ENCODE data around the gene IFNAR1. TPM values are rescaled to one million over a fixed set of nuclear protein-coding genes. Genes with fewer than 3 reads are reported as not detected.

IFNAR1 gene
- 11.6 TPM for polyA plus RNA-seq (2012; ENCODE audit: missing spikeins)

DNA sequence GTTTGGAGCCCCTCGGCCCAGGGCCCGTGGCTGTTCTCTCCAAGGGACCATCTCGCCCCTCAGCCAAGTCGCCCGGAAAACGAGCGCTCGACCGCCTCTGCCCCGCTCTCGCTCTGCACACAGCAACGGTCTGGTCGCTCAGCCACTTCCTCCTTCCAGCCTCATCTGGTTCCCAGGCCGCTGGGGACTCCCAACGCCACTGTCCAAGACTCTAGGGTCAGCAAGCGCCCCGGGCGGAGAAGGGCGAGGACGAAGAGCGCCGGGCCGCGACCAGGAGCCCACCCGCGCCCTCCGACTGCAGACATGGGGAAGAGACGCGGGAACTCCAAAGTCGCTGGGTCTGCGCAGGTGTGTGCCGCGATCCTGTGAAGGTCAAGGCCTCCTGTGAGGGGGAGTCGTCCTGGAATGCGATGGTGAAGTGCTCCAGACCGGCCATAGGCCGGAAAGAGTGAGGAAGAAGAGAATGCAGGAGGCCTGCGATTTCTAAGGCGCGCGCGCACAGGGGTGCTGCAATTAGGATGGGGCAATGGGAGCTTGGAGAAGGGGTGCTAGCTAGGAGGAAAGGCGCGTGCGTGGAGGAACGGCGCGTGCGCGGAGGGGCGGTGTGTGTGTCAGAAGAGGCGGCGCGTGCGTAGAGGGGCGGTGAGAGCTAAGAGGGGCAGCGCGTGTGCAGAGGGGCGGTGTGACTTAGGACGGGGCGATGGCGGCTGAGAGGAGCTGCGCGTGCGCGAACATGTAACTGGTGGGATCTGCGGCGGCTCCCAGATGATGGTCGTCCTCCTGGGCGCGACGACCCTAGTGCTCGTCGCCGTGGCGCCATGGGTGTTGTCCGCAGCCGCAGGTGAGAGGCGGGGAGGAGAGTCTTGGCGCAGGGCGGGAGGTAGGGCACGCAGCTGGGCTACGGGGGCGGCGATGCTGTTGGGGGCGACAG, at the start of gene IFNAR1:
Gene IFNAR1 (plus strand): TSS at position 680 of the 931 bp plus-strand sequence. CDS start 86 bp downstream, at position 766.
- TF ChIP-seq POLR2AphosphoS5 (IDR thresholded peaks at IDR 0.05; ENCODE audit: low read depth, low read length) (peak; percentile 83), TAF1 (IDR thresholded peaks at IDR 0.05; ENCODE audit: borderline replicate concordance, low read depth, low read length) (no peak), POLR2A (IDR thresholded peaks at IDR 0.05; ENCODE audit: low read depth, low read length) (peak; percentile 82)
- DNase-seq (ENCODE audit: insufficient read length) (peak; percentile 79), FAIRE-seq (peak; percentile 100)

DNA sequence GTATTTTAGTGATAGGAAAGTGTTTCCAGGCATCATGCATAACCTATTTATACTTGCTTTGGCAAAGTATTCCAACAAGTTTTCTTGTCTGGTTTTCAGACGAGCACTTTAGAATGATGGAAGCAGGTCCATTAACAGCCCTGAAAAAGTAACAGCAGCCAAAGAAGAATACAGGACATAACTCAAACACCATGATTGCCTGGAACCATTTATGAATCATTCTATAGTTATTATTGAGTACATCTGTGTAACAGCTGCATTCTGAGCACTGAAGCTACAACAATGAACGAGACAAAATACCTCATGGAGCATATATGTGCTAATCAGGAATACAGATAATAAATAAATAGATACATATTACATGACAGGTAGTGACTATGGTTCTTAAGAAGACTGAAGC, 46.0 kb upstream of the IFNAR1 start:
- FAIRE-seq (no peak), DNase-seq (ENCODE audit: insufficient read length) (no peak)
- TF ChIP-seq POLR2A (IDR thresholded peaks at IDR 0.05; ENCODE audit: low read depth, low read length) (no peak), TAF1 (IDR thresholded peaks at IDR 0.05; ENCODE audit: borderline replicate concordance, low read depth, low read length) (no peak), POLR2AphosphoS5 (IDR thresholded peaks at IDR 0.05; ENCODE audit: low read depth, low read length) (no peak)

- no peak for TF ChIP-seq TAF1 (IDR thresholded peaks at IDR 0.05; ENCODE audit: borderline replicate concordance, low read depth, low read length)
- no peak for TF ChIP-seq POLR2A (IDR thresholded peaks at IDR 0.05; ENCODE audit: low read depth, low read length)
- no peak for TF ChIP-seq POLR2AphosphoS5 (IDR thresholded peaks at IDR 0.05; ENCODE audit: low read depth, low read length)
- no peak for DNase-seq (ENCODE audit: insufficient read length)
- no peak for FAIRE-seq
Observed at GRCh38 chr21:33279330-33279820, 45.4 kb upstream of the IFNAR1 start.

DNA sequence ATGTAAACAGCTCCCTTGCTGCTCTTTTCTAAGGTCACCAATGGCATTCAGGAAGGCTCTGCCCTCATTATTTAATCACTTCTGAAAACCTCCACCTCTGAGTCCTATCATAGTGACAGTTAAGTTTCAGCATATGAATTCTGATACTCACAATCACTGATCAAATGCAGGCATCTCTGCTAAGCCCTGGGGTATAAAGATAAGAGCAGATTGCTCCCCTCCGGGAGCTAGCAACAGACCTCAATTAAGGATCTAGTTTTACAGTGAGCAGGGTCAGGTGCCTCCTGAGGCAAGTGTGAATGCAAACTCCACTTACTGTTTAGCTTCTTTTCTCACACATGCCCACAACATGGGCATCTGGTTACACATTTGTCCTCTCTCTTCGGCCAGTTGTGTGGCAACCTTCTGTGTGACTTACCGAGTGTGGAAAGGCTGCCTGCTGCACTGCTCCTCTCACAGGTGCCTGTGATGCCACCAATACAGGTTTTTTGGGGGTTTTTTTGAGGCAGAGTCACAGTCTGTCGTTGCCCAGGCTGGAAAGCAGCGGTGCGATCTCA, 43.6 kb upstream of the IFNAR1 start:
- no peak for FAIRE-seq
- no peak for TF ChIP-seq POLR2AphosphoS5 (IDR thresholded peaks at IDR 0.05; ENCODE audit: low read depth, low read length)
- TF ChIP-seq POLR2A (IDR thresholded peaks at IDR 0.05; ENCODE audit: low read depth, low read length): no peak
- no peak for TF ChIP-seq TAF1 (IDR thresholded peaks at IDR 0.05; ENCODE audit: borderline replicate concordance, low read depth, low read length)
- DNase-seq (ENCODE audit: insufficient read length): no peak

- FAIRE-seq: no peak
- DNase-seq (ENCODE audit: insufficient read length): no peak
- TF ChIP-seq TAF1 (IDR thresholded peaks at IDR 0.05; ENCODE audit: borderline replicate concordance, low read depth, low read length) (no peak), POLR2AphosphoS5 (IDR thresholded peaks at IDR 0.05; ENCODE audit: low read depth, low read length) (no peak), POLR2A (IDR thresholded peaks at IDR 0.05; ENCODE audit: low read depth, low read length) (no peak)
Observed at GRCh38 chr21:33283203-33283602, 41.6 kb upstream of the IFNAR1 start.

DNA sequence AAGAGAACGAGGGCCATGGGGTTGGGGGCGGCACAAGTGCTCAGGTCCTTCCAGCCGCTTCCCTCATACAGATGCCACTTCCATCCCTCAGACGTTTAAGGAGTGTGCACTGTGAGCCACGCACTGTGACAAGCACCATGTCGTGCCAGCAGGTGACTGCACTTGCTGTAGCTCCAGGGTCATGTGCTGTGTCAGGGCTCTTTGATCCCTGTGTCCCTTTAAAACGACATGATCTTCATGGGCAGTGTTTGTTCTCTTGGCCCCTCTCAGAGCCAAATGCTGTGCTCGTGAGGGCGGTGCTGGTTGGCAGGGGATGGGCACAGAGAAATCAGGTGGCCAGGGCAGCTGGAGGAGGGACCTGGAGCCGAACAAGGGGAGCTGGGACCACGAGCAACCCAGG, 38.7 kb upstream of the IFNAR1 start:
- FAIRE-seq (no peak), DNase-seq (ENCODE audit: insufficient read length) (no peak)
- TF ChIP-seq POLR2A (IDR thresholded peaks at IDR 0.05; ENCODE audit: low read depth, low read length): no peak
- no peak for TF ChIP-seq TAF1 (IDR thresholded peaks at IDR 0.05; ENCODE audit: borderline replicate concordance, low read depth, low read length)
- no peak for TF ChIP-seq POLR2AphosphoS5 (IDR thresholded peaks at IDR 0.05; ENCODE audit: low read depth, low read length)

DNA sequence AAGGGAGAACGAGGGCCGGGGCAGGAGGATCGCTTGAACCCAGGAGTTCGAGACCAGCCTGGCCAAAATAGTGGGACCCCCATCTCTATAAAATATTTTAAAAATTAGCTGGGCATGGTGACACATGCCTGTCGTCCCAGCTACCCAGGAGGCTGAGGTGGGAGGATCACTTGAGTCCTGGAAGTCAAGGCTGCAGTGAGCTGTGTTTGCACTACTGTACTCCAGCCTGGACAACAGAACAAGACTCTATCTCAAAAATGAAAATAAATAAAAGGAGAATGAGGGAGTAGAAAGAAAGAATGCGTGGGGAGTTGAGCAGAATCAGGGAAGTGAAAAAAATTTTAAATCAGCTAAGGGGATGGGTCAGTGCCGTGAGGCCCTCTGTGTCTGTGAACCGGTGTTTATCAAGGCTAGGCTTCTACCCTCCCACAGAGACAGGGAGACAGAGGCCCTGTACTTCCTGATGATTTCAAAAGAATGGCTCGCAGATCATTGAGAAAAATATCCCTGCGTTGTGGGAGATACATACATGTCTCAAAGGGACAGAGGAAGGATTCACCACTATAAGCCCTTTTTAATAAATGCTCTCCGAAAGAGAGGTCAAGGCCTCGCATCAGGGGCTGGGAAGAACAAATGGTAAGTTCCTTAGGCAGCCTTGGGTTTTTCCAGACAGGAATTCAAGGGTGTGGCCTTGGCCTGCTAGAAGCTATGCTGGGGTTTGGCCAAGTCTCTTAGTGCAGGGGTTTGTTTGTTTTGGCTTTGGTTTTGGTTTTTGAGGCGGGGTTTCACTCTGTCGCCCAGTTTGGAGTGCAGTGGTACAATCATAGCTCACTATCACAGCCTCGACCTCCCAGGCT, 37.9 kb upstream of the IFNAR1 start:
- FAIRE-seq (no peak), DNase-seq (ENCODE audit: insufficient read length) (no peak)
- TF ChIP-seq POLR2AphosphoS5 (IDR thresholded peaks at IDR 0.05; ENCODE audit: low read depth, low read length) (no peak), POLR2A (IDR thresholded peaks at IDR 0.05; ENCODE audit: low read depth, low read length) (no peak), TAF1 (IDR thresholded peaks at IDR 0.05; ENCODE audit: borderline replicate concordance, low read depth, low read length) (no peak)

- DNase-seq (ENCODE audit: insufficient read length) (no peak), FAIRE-seq (no peak)
- TF ChIP-seq POLR2A (IDR thresholded peaks at IDR 0.05; ENCODE audit: low read depth, low read length): no peak
- TF ChIP-seq POLR2AphosphoS5 (IDR thresholded peaks at IDR 0.05; ENCODE audit: low read depth, low read length): no peak
- no peak for TF ChIP-seq TAF1 (IDR thresholded peaks at IDR 0.05; ENCODE audit: borderline replicate concordance, low read depth, low read length)
Observed at GRCh38 chr21:33289199-33289819, 35.5 kb upstream of the IFNAR1 start.

- FAIRE-seq (no peak), DNase-seq (ENCODE audit: insufficient read length) (no peak)
- TF ChIP-seq TAF1 (IDR thresholded peaks at IDR 0.05; ENCODE audit: borderline replicate concordance, low read depth, low read length) (no peak), POLR2AphosphoS5 (IDR thresholded peaks at IDR 0.05; ENCODE audit: low read depth, low read length) (no peak), POLR2A (IDR thresholded peaks at IDR 0.05; ENCODE audit: low read depth, low read length) (no peak)
Observed at GRCh38 chr21:33290441-33290840, 34.3 kb upstream of the IFNAR1 start.

DNA sequence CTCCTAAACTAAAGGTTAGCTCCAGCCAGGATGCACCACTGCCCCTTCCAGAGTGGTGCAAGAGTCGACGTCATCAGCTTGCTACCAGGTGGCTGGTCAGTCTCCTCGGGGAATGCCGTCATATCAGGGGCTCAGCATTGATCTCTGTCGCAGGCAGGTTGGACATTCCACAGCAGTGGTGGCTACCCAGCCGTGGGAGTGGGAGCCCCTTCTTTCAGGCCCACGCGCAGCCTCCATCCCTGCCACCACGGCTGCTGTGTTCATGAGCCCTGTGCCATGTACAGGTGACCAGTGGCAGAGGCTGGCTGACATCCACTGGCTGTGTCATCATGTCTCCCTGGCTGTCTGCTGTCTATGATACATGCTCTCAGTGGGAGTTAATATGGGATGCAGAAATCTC, 33.1 kb upstream of the IFNAR1 start:
- FAIRE-seq: no peak
- TF ChIP-seq TAF1 (IDR thresholded peaks at IDR 0.05; ENCODE audit: borderline replicate concordance, low read depth, low read length) (no peak), POLR2A (IDR thresholded peaks at IDR 0.05; ENCODE audit: low read depth, low read length) (no peak), POLR2AphosphoS5 (IDR thresholded peaks at IDR 0.05; ENCODE audit: low read depth, low read length) (no peak)
- no peak for DNase-seq (ENCODE audit: insufficient read length)
